HCT116 (cell line): ENCODE measurements around the gene EVC.

Experiments used
- EGR1 ChIP-seq: IDR thresholded peaks from 2 replicates; pipeline ENCODE4 v1.6.1; 2012; ENCODE audit warnings: low read depth
- EZH2 ChIP-seq: fragments of 200-600 bp; sonication (generic); IDR thresholded peaks from 2 replicates; pipeline ENCODE4 v1.6.1; 2017; ENCODE audit warnings: antibody characterized with exemption, mixed run types
- EZH2phosphoT487 ChIP-seq: fragments of 200-600 bp; IDR thresholded peaks from 2 replicates; pipeline ENCODE4 v1.6.1; 2018; ENCODE audit warnings: antibody characterized with exemption, borderline replicate concordance
- JUND ChIP-seq: IDR thresholded peaks from 2 replicates; pipeline ENCODE4 v1.6.1; 2012
- POLR2A ChIP-seq: IDR thresholded peaks from 2 replicates; pipeline ENCODE4 v1.7.0; 2011; ENCODE audit warnings: borderline replicate concordance; ENCODE audit not compliant: insufficient read depth, insufficient read length; ENCODE audit errors: extremely low read depth
- POLR2AphosphoS5 ChIP-seq: IDR thresholded peaks from 2 replicates; pipeline ENCODE4 v1.6.1; 2011; ENCODE audit warnings: mild to moderate bottlenecking, low read depth, low read length, moderate library complexity
- REST ChIP-seq: IDR thresholded peaks from 2 replicates; pipeline ENCODE4 v1.6.1; 2012; ENCODE audit warnings: low read depth
- SIN3A ChIP-seq: IDR thresholded peaks from 2 replicates; pipeline ENCODE4 v1.6.1; 2012; ENCODE audit warnings: low read depth
- SRF ChIP-seq: IDR thresholded peaks from 2 replicates; pipeline ENCODE4 v1.6.1; 2012; ENCODE audit warnings: low read depth
- YY1 ChIP-seq: IDR thresholded peaks from 2 replicates; pipeline ENCODE4 v1.6.1; 2011; ENCODE audit warnings: low read length, low read depth, moderate library complexity, mild to moderate bottlenecking; ENCODE audit not compliant: insufficient replicate concordance; ENCODE audit errors: extremely low read depth
- ZNF274 ChIP-seq: fragments of 200-500 bp; sonication (Bioruptor generic); IDR thresholded peaks from 2 replicates; pipeline ENCODE4 v1.6.1; 2014; ENCODE audit warnings: mild to moderate bottlenecking, low read depth, low read length, inconsistent platforms
- TF ChIP-seq, protein P1 (sequence below), 3 experiments: fragments of 200-600 bp in 1 of 3; sonication (generic) in 1 of 3; IDR thresholded peaks in 2 of 3; conservative IDR thresholded peaks in 1 of 3; 2 replicates each; pipeline ENCODE4 v1.5.1; 2012 to 2017; ENCODE audit warnings: low read depth in 2 of 3, low read length in 2 of 3, antibody characterized with exemption in 1 of 3, borderline replicate concordance in 1 of 3, control low read depth in 1 of 3, mild to moderate bottlenecking in 1 of 3, mixed read lengths in 1 of 3, mixed run types in 1 of 3, moderate library complexity in 1 of 3; ENCODE audit not compliant: insufficient read depth in 1 of 3
- TF ChIP-seq, protein P2 (sequence below): IDR thresholded peaks from 2 replicates; pipeline ENCODE4 v1.6.1; 2011; ENCODE audit warnings: mild to moderate bottlenecking, low read length, moderate library complexity; ENCODE audit not compliant: insufficient replicate concordance; ENCODE audit errors: extremely low read depth

GRCh38 chr4:5839751-5840674, 129.0 kb downstream of the EVC start:
- TF ChIP-seq EZH2: no peak
- TF ChIP-seq EZH2phosphoT487: no peak
- no peak for TF ChIP-seq YY1
- TF ChIP-seq, protein P1, sequence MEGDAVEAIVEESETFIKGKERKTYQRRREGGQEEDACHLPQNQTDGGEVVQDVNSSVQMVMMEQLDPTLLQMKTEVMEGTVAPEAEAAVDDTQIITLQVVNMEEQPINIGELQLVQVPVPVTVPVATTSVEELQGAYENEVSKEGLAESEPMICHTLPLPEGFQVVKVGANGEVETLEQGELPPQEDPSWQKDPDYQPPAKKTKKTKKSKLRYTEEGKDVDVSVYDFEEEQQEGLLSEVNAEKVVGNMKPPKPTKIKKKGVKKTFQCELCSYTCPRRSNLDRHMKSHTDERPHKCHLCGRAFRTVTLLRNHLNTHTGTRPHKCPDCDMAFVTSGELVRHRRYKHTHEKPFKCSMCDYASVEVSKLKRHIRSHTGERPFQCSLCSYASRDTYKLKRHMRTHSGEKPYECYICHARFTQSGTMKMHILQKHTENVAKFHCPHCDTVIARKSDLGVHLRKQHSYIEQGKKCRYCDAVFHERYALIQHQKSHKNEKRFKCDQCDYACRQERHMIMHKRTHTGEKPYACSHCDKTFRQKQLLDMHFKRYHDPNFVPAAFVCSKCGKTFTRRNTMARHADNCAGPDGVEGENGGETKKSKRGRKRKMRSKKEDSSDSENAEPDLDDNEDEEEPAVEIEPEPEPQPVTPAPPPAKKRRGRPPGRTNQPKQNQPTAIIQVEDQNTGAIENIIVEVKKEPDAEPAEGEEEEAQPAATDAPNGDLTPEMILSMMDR (IDR thresholded peaks at IDR 0.05 in 2 of 3, conservative IDR thresholded peaks at IDR 0.05 in 1 of 3; ENCODE audit: borderline replicate concordance in 1 of 3, insufficient read depth in 1 of 3, low read depth in 2 of 3, low read length in 2 of 3): no peak
- TF ChIP-seq POLR2A: no peak
- TF ChIP-seq ZNF274: no peak
- TF ChIP-seq JUND: no peak
- TF ChIP-seq SRF: no peak
- no peak for TF ChIP-seq POLR2AphosphoS5
- TF ChIP-seq, protein P2, sequence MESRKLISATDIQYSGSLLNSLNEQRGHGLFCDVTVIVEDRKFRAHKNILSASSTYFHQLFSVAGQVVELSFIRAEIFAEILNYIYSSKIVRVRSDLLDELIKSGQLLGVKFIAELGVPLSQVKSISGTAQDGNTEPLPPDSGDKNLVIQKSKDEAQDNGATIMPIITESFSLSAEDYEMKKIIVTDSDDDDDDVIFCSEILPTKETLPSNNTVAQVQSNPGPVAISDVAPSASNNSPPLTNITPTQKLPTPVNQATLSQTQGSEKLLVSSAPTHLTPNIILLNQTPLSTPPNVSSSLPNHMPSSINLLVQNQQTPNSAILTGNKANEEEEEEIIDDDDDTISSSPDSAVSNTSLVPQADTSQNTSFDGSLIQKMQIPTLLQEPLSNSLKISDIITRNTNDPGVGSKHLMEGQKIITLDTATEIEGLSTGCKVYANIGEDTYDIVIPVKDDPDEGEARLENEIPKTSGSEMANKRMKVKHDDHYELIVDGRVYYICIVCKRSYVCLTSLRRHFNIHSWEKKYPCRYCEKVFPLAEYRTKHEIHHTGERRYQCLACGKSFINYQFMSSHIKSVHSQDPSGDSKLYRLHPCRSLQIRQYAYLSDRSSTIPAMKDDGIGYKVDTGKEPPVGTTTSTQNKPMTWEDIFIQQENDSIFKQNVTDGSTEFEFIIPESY: no peak
- no peak for TF ChIP-seq REST
- TF ChIP-seq EGR1: no peak
- TF ChIP-seq SIN3A: no peak
